RPMI8226 (cell line): ENCODE results near the gene ISG20L2.

Experiments
- DNase-seq: peaks from one replicate; pipeline ENCODE4 v3.0.0-alpha.2; 2015

ISG20L2 gene

GRCh38 chr1:156684227-156684782, 44.3 kb downstream of the ISG20L2 start:
- no peak for DNase-seq

GRCh38 chr1:156682166-156682890, 46.2 kb downstream of the ISG20L2 start:
- DNase-seq: no peak

- no peak for DNase-seq
Measured at GRCh38 chr1:156681196-156681960, 47.2 kb downstream of the ISG20L2 start.

GRCh38 chr1:156680056-156680455, 48.5 kb downstream of the ISG20L2 start:
- no peak for DNase-seq

GRCh38 chr1:156677616-156678596, 50.7 kb downstream of the ISG20L2 start:
- DNase-seq: peak; percentile 49

GRCh38 chr1:156676820-156677615, 51.5 kb downstream of the ISG20L2 start, which contains the start of gene NES:
Gene NES (minus strand): TSS chr1:156677407. CDS start chr1:156677264, 143 bp downstream.
- peak; percentile 57 for DNase-seq

GRCh38 chr1:156676114-156676819, 52.3 kb downstream of the ISG20L2 start:
- DNase-seq: no peak

- DNase-seq: no peak
Measured at GRCh38 chr1:156675210-156676113, 53.1 kb downstream of the ISG20L2 start.

- DNase-seq: no peak
Measured at GRCh38 chr1:156673387-156674121, 55.0 kb downstream of the ISG20L2 start.
